Measurements from ENCODE around the gene SYNE2.
"Not testable (repeated sequence)": the region's sequence is repeated elsewhere in the genome, so short reads cannot be mapped to it uniquely, and the experiment has no call there.

Gene SYNE2

DNA sequence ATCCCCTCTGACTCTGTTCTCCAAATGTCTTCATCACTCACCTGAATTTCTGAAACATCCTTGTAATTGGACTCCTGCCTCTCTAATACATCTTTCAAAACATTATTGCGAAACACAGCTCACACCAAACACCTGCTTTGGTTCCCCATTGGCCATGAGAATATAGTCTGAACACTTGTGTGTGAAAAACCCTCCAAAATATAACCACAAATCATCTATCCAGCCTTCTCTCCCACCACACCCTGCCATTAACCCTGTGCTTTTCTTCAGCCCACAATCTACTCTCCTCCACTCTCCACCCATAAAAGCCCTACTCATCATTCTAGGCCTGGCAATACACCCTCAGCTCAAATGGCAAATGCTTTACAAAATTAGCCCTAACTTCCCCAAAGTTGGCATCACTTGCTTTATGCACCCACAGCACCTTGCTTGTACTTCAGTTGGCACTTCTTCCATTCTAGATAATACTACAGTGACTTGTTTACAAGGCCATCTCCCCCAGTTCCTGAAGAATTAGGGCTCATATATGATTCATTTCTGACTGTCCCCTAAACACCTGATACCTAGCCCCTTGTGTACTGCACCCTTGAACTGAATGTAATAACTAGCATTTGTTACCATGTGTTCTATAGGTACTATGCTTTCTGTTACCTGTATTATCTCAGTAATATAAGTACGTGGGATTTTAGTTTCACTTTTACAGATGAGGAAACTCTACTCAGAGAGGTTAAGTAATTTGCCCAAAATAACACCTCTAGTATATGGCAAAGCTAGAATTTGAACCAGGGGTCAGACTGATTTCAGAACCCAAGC lies 17.3 kb downstream of the SYNE2 start:
- not testable (repeated sequence) for DNase-seq (ENCODE audit: low read depth in 3 of 3)

DNA sequence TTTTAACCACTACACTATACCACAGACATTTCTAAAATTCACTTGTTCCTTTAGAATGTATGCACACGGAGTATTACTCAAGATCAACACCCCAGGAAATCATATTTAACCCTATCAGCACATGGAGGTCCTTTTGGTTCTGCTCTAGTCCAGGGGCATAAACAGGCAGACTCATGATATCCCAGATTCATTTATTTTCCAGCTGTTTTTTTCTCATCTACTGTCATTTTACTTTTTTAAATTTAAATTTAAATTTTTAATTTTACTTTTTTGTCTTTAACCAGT lies 17.9 kb downstream of the SYNE2 start:
- DNase-seq (ENCODE audit: low read depth in 3 of 3) = not testable (repeated sequence)

DNA sequence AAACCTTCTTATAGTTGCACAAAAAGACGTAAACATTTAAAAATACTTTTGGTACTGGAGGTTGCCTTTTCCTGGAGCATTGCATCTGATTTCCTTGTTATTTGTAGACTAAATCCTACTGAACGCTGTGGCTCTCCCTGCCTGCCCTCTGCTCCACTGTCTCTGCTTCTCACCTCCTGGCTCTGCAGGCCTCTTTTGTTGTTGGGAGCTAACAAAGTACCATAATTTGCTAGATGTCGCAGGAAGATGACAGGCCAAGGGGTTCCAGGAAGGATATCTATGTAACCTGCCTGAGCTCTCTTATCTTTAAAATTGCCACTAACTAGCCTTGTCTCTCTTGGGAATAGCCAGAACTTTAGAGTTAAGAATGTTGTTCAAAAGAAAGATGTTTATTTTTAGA lies 21.4 kb downstream of the SYNE2 start:
- no peak for DNase-seq (ENCODE audit: low read depth in 3 of 3)

DNA sequence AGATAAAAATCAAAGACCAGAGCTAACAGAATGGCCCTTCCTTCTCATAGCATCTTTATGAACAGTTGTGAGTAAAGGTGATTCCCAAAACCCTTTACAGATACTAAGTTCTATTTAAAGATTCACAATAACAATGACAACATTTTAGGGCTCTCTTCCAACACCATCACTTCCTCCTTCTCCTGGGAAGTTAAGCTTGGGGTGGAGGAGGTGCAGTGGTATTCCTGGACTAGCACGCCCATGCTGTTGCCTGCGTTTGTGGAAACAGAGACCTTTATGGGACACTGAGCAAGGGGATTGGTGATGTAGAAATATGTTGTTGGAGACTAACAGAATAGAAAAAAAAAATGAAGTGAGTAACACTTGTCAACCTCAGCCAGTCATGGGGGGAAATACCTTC lies 22.5 kb downstream of the SYNE2 start:
- no peak for DNase-seq (ENCODE audit: low read depth in 3 of 3)

DNA sequence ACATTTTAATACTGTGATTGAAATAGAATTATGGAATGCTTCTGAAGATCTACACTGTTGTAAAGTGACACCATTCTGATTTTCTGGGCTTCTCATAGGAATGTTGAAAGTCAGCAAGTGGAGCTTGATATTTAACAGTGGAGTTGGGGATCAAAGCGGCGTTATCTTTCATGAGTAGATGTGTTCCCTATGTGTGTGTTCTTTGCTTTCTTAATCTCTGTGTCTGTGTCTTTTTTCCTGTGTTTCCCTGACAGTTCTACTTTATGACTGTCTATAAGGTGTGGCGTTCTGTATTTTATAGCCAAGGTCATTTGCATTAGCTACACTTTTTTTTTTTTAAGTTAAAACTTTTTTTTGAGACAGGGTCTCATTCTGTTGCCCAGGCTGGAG lies 24.7 kb downstream of the SYNE2 start:
- DNase-seq (ENCODE audit: low read depth in 3 of 3) = no peak

DNA sequence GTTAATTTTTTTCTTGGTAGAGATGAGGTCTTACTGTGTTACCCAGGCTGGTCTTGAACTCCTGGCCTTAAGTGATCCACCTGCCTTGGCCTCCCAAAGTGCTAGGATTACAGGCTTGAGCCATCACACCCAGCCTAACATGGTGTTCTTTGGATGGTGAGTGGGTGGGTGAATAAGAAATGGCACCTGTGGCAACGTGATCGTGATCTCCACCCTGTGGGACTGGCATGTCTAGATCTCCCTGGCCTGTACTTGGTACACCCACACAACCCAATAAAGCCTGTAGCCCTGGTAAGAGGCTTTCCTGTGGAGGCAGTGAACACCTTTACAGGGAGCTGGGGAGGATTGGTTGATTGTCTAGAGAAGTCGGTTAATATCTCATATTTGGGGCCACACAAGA lies 25.2 kb downstream of the SYNE2 start:
- DNase-seq (ENCODE audit: low read depth in 3 of 3) = no peak

DNA sequence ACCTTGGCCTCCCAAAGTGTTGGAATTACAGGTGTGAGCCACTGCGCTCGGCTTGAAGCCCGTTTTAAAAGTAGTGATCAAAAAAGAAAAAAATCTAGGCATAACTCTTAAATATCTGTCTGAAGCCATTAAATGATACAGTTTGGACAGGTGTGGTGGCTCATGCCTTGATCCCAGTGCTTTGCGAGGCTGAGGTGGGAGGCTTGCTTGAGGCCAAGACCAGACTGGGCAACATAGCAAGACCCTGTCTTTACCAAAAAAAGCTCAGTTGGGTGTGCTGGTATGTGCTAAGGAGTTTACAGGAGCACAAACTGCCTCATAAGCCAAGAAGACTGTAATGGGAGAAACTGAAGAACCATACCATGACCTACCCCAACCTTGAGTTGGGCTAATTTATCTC lies 26.0 kb downstream of the SYNE2 start:
- no peak for DNase-seq (ENCODE audit: low read depth in 3 of 3)

DNA sequence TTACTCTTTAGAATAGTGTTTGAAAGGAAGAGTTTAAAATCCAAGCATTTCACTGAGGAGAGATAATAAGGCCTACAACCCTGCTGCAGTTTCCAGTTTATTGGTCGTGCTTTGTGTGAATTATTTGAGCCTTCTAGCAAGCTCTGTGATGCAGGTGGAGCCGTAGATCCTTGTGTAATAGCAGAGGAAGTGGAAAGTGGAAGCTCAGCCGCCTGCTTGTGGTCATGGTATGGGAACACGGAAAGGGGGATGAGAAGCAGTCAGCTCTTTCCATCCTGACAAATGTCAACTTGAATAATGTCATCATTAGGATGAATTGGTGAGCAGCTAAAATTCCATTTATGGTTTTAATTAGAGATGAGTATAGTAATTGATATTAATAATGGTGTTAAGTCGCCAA lies 29.1 kb downstream of the SYNE2 start:
- DNase-seq (ENCODE audit: low read depth in 3 of 3) = no peak

DNA sequence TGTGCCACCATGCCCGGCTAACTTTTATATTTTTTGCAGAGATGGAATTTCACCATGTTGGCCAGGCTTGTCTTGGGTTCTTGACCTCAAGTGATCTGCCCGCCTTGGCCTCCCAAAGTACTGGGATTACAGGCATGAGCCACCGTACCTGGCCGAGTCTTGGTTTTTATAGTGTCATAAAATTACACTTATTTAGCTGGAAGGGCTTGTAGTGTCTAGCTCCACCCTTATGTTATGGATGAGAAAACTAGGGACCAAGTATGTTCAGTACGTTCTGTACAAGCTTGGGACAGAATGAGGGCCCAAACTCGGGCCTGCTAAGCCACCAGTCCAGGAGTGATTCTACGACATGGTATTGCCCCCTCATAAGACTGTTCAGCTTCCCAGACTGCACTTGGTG lies 35.1 kb downstream of the SYNE2 start:
- no peak for DNase-seq (ENCODE audit: low read depth in 3 of 3)

DNA sequence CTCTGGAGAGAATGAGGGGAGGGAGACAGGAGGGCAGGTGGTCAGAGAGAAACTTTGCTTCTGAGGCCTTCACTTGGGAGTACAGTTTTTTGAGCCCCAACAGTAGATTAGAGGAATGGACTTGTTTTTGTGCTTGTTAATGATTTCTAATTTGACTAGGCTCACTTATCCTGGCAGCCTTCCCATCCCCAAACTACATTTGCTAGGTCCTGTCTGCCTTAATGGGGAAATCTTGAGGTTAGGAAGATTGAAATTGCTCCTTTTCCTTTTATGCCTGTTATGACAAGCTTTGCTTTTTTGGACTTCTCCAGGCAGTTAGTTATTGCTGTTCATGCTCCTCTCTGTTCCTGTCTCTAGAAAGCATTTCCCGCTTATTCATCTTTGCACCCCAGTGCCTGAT lies 37.7 kb downstream of the SYNE2 start:
- no peak for DNase-seq (ENCODE audit: low read depth in 3 of 3)

DNA sequence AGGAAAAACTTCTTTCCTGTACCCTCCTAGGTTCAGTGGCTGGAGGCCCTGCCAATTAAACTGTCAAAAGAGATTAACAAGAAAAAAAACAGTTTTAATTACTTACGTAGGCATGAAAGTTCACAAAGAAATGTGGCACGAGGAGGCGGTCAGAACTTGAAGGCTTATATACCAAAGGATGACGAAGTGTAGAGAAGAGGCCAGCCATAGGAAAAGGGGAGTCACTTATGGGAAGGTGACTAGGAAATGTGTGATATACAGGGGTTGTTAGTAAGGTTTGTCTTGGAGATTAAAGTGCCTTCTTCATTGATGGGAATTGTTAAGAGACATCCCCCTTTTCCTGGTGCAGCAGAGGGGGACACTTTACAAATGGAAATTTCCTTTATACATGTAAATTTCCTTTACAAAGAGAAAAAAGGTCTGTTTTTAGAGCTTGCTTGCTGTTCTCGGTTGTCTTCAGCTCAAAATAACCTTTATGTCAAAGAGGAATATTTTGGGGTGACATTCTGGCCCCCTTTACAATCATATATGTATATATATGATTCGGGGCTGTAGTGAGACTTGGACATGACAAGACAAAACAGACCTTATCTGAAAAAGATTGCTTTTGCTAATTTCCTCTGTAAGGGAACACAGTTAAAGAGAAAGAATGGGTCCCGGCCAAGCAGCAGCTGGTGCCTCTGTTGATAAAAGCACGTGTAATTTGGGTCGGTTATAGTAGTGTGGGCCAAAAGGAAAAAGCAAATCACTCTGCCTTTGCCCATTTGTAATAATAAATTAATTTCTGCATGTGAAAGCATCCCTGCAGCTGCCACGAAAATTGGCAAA lies 38.6 kb downstream of the SYNE2 start:
- no peak for DNase-seq (ENCODE audit: low read depth in 3 of 3)

DNA sequence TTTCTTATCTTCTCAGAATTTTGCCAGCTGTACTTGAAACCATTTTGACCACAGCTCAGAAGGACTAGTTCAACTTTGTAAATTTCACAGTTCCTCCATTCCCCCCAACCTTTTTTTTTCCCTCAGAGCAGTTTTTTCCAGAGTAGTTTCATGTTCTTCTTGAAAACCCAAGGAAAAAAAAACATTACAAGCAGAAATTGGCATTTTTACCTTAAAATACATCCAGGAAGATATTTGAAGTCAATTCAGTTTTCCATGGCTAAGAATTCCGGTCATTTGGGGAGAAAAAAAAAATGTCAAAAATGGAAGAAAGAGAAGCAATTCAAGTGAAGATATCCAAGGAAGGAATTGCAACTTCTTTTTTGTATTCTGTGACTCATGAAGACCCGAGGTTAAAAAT lies 39.5 kb downstream of the SYNE2 start:
- no peak for DNase-seq (ENCODE audit: low read depth in 3 of 3)

DNA sequence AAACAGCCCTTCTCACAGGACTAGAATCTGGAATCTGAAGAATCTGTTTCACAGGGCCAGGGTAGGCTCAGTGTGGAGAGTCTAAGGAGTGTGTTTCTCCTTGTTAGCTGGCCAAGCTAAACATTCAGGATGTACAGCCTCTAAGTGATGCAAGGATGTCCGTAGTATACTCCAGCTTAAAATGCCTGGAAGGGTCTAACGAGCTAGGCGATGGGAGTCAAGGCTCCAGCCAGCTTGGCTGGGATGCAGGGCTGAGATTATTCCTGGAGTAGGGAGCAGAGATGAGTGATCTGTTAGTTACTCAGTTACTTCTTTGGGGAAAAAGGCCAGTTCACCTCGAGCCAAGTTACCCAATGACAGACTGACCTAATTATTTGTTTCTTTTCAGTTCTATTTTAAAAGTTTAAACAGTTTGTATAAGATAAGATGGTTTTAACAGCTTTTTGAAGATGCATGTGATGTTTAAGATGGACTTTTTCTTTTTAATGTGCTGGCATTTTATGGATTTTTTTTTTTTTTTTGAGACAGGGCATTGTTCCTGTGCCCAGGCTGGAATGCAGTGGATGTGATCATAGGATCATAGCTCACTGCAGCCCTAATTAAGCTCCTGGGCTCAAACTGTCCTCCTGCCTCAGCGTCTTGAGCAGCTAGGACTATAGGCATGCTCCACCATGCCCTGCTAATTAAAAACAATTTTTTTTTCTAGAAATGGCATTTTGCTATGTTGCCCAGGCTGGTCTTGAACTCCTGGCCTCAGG lies 41.1 kb downstream of the SYNE2 start:
- DNase-seq (ENCODE audit: low read depth in 3 of 3) = no peak

DNA sequence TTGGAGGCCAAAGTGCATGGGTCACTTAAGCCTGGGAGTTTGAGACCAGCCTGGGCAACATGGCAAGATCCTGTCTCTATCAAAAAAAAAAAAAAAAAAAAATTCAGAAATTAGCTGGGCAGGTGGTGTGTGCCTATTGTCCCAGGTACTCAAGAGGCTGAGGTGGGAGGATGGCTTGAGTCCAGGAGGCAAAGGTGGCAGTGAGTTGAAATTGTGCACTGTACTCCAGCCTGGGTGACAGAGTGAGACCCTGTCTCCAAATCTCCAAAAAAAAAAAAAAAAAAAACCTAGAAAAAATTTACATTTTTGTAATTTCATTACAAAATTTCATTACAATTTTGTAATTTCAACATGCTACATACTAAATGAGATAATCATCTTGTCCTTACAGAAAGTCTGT lies 42.7 kb downstream of the SYNE2 start:
- no peak for DNase-seq (ENCODE audit: low read depth in 3 of 3)

DNA sequence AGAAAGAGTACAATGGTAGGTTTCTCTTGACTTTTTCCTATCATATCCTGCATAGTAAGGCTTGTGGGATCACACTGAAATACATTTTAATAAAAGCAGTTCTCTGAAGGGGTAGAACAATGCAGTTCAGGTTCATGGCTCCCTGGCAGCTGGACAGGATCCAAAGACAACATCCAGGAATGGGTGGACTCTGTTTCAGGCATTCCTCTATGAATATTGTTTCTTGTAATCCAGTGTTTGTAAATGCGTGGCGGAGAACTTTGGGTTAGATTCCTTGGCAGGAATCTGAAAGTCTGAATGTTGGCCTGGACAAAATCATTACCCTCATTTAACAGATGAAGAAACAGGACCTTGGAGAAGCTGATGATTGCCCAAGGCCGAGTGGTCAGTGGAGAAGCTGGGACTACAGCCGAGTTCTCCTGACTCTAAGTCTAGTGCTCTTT lies 43.5 kb downstream of the SYNE2 start:
- no peak for DNase-seq (ENCODE audit: low read depth in 3 of 3)

DNA sequence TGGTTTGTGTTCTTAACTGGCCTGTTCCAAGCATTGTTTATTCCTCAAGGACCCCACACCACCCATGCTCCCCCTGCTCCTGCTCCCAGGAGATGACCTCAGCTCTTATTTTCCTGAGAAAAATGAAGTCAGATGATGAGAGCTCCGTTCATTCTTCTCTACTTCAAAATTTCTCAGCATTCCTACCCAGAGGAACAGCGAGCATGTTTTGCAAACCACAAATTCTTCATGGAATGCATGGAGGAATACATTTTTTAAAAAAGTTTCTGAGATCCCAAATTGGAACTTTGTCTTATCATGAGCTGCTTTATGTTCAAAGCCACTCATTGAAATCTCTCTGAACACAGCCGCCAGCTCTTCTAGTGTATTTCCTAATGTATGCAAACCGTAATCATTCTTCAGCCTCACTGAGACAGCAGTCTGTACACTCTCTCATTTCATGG lies 44.9 kb downstream of the SYNE2 start:
- no peak for DNase-seq (ENCODE audit: low read depth in 3 of 3)

DNA sequence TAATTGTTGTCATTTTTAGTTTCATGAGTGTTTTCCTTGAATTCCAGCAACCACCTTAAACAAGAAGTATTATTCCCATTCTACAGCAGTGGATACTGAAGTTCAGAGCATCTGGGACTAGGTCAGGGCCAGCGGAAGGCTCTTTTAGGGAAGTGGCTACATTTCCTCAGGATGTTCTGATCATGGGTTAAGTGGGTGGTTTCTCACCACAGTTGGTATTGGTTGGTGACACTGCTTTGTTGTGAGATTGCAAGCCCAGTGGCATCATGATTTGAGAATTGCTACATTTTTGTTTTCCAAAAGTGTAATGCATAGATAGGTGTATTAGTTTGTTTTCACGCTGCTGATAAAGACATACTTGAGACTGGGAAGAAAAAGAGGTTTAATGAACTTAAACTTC lies 47.1 kb downstream of the SYNE2 start:
- no peak for DNase-seq (ENCODE audit: low read depth in 3 of 3)

DNA sequence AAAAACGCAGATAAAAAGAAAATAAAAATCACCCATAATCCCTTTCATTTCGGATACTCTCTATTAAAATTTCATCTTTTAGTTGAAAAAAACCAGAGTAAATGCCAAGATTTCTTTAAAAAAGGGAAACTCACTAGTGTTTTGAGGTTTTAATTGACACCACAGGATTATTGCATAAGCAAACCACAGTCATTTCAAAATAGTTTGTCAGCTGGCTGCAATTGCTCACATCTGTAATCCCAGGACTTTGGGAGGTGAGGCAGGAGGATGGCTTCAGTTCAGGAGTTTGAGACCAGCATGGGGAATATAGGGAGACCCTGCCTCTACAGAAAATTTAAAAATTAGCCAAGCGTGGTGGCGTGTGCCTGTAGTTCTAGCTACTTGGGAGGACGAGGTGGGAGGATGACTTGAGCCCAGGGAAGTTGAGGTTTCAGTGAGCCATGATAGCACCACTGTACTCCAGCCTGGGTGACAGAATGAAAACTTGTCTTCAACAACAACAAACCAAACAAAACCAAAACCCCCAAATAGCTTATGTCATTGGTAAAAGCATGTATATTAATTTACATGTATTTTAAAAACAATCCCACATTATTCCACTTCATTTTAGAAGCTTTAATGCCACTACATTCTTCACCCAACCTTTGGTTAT lies 48.8 kb downstream of the SYNE2 start:
- no peak for DNase-seq (ENCODE audit: low read depth in 3 of 3)

DNA sequence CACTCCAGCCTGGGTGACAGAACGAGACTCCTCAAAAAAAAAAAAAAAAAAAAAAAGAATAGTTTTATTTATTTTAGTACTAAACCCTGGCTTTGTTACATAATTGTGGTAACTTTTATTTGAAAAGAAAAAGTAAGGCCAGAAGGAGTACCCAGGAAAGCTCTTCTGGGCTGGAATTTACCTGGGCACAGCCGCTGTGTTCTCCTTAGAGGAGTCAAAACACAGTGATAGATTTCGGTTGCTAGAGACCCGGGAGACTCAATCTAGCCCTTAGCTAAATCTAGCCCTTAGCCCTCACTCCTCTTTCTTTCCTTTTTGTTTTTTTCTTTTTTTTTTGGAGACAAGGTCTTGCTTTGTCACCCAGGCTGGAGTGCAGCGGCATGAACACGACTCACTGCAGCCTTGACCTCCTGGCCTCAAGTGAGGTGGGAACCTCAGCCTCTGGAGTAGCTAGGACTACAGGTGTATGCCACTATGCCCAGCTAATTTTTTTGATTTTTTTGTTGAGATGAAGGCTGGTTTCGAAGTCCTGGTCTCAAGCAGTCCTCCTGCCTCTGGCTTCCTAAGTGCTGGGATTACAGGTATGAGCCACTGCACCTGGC lies 49.7 kb downstream of the SYNE2 start:
- no peak for DNase-seq (ENCODE audit: low read depth in 3 of 3)

DNA sequence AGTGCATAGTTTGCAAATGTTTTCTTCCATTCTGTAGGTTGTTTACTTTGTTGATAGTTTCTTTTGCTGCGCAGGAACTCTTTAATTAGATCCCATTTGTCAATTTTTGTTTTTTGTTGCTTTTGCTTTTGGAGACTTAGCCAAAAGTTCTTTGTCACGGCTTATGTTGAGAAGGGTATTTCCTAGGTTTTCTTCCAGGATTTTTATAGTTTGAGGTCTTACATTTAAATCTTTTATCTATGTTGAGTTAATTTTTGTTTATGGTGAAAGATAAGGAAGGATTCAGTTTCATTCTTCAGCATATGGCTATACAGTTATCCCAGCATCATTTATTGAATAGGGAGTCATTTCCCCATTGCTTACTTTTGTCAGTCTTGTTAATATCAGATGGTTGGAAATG lies 51.9 kb downstream of the SYNE2 start:
- DNase-seq (ENCODE audit: low read depth in 3 of 3) = no peak

DNA sequence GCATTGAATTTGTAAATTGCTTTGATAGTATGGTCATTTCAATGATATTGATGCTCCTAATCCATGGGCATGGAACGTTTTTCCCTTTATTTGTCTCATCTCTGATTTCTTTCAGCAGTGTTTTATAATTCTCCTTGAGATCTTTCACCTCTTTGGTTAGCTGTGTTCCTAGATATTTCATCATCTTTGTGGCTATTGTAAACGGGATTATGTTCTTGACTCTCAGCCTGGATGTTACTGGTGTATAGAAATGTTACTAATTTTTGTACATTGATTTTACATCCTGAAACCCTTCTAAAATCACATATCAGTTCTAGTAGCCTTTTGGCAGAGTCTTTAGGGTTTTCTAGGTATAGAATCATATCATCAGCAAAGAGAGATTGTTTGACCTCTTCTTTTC lies 52.6 kb downstream of the SYNE2 start:
- DNase-seq (ENCODE audit: low read depth in 3 of 3) = no peak
